Ishikawa (cell line): Measurements from ENCODE around the gene FBXO40.

Experiments
- CEBPB ChIP-seq: IDR thresholded peaks from 2 replicates; pipeline ENCODE4 v1.6.1; 2012
- CREB1 ChIP-seq: IDR thresholded peaks from 2 replicates; pipeline ENCODE4 v1.6.1; 2012; ENCODE audit warnings: low read depth
- EGR1 ChIP-seq: IDR thresholded peaks from 2 replicates; pipeline ENCODE4 v1.6.1; 2012
- EP300 ChIP-seq: IDR thresholded peaks from 2 replicates; pipeline ENCODE4 v1.6.1; 2012; ENCODE audit warnings: borderline replicate concordance
- FOXM1 ChIP-seq: IDR thresholded peaks from 2 replicates; pipeline ENCODE4 v1.6.1; 2012; ENCODE audit warnings: low read depth, borderline replicate concordance
- NFIC ChIP-seq: IDR thresholded peaks from 2 replicates; pipeline ENCODE4 v1.6.1; 2012
- RAD21 ChIP-seq: IDR thresholded peaks from 2 replicates; pipeline ENCODE4 v1.6.1; 2012; ENCODE audit warnings: low read depth
- TAF1 ChIP-seq: IDR thresholded peaks from 2 replicates; pipeline ENCODE4 v1.6.1; 2012; ENCODE audit warnings: low read depth, mild to moderate bottlenecking
- TCF12 ChIP-seq: IDR thresholded peaks from 2 replicates; pipeline ENCODE4 v1.6.1; 2012; ENCODE audit warnings: low read depth
- TEAD4 ChIP-seq: IDR thresholded peaks from 2 replicates; pipeline ENCODE4 v1.6.1; 2012
- YY1 ChIP-seq: IDR thresholded peaks from 2 replicates; pipeline ENCODE4 v1.6.1; 2012; ENCODE audit warnings: low read depth
- ZBTB7A ChIP-seq: IDR thresholded peaks from 2 replicates; pipeline ENCODE4 v1.6.1; 2012; ENCODE audit warnings: low read depth
- TF ChIP-seq, protein P1 (sequence below): IDR thresholded peaks from 2 replicates; pipeline ENCODE4 v1.6.1; 2012; ENCODE audit warnings: low read depth, mild to moderate bottlenecking
- TF ChIP-seq, protein P2 (sequence below): IDR thresholded peaks from 2 replicates; pipeline ENCODE4 v1.6.1; 2012
- TF ChIP-seq, protein P3 (sequence below): IDR thresholded peaks from 2 replicates; pipeline ENCODE4 v1.6.1; 2012

Gene FBXO40

DNA sequence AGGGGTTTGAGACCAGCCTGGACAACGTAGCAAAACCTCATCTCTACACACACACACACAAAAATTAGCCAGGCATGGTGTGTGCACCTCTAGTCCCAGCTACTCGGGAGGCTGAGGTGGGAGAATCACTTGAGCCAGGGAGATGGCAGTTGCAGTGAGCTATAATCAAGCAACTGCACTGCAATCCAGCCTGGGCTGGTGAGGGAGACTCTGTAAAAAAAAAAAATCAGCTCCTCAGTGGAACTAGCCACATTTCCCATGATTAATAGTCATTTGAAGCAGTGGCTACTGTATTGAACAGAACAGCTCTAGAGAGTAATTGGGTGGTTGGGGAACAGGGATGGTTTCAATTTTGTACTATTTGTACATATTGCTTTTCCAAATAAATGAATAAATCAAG is 11.5 kb upstream of the FBXO40 start:
- TF ChIP-seq, protein P1, sequence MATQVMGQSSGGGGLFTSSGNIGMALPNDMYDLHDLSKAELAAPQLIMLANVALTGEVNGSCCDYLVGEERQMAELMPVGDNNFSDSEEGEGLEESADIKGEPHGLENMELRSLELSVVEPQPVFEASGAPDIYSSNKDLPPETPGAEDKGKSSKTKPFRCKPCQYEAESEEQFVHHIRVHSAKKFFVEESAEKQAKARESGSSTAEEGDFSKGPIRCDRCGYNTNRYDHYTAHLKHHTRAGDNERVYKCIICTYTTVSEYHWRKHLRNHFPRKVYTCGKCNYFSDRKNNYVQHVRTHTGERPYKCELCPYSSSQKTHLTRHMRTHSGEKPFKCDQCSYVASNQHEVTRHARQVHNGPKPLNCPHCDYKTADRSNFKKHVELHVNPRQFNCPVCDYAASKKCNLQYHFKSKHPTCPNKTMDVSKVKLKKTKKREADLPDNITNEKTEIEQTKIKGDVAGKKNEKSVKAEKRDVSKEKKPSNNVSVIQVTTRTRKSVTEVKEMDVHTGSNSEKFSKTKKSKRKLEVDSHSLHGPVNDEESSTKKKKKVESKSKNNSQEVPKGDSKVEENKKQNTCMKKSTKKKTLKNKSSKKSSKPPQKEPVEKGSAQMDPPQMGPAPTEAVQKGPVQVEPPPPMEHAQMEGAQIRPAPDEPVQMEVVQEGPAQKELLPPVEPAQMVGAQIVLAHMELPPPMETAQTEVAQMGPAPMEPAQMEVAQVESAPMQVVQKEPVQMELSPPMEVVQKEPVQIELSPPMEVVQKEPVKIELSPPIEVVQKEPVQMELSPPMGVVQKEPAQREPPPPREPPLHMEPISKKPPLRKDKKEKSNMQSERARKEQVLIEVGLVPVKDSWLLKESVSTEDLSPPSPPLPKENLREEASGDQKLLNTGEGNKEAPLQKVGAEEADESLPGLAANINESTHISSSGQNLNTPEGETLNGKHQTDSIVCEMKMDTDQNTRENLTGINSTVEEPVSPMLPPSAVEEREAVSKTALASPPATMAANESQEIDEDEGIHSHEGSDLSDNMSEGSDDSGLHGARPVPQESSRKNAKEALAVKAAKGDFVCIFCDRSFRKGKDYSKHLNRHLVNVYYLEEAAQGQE, result no peak
- TF ChIP-seq ZBTB7A (no peak), CREB1 (no peak), NFIC (no peak), RAD21 (no peak), TCF12 (no peak), TAF1 (no peak), EGR1 (no peak), YY1 (no peak), CEBPB (no peak), FOXM1 (no peak), EP300 (no peak), TEAD4 (no peak)
- TF ChIP-seq, protein P2, sequence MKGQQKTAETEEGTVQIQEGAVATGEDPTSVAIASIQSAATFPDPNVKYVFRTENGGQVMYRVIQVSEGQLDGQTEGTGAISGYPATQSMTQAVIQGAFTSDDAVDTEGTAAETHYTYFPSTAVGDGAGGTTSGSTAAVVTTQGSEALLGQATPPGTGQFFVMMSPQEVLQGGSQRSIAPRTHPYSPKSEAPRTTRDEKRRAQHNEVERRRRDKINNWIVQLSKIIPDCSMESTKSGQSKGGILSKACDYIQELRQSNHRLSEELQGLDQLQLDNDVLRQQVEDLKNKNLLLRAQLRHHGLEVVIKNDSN, result no peak
- TF ChIP-seq, protein P3, sequence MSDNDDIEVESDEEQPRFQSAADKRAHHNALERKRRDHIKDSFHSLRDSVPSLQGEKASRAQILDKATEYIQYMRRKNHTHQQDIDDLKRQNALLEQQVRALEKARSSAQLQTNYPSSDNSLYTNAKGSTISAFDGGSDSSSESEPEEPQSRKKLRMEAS, result no peak

DNA sequence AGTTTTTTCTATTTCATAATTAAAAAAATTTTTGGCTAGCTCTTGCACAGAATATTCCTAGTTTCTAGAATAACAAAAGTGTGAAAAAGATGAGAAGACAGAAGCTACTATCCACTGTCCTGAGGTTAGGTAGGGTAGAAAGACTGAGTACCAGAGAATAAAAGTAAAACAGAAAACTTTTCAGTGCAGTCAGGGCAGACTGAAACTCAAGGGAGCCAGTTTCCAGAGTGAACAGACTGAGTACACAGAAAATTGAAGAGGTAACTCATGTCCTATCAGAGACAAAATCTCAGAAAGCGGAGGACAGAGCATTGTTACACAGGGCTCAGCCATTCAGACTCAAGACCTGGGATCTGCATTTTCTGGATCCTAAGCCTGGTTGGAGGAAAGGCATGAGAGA is 8.8 kb upstream of the FBXO40 start:
- no peak for TF ChIP-seq TEAD4
- TF ChIP-seq CREB1, result no peak
- no peak for TF ChIP-seq YY1
- TF ChIP-seq FOXM1, result no peak
- TF ChIP-seq NFIC, result no peak
- TF ChIP-seq TCF12, result no peak
- TF ChIP-seq, protein P1, result no peak
- TF ChIP-seq, protein P2, result no peak
- no peak for TF ChIP-seq ZBTB7A

DNA sequence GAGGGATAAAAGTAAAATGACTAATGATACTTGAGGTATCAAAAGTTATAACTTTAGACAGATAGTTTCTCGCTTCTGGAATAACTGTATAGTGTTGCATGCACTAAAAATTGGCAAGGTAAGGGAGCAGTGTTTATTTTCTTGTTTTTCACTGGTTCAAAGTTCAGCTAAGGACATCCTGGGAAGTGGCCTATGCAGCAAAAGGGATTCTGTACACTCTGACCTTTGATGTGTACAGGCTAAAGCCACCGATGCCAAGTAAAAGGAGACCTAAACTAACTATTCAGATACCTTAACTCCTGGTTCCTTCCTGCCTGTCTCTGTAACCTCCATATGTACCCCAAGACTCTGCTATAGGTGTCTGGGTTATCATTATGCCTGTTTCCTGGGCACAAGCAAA is 1.7 kb downstream of the FBXO40 start:
- TF ChIP-seq TCF12 (no peak), ZBTB7A (no peak), RAD21 (no peak), TAF1 (no peak), FOXM1 (no peak), NFIC (no peak), CREB1 (no peak), YY1 (no peak), EGR1 (no peak)
- TF ChIP-seq, protein P2, result no peak
- TF ChIP-seq, protein P3, result no peak

DNA sequence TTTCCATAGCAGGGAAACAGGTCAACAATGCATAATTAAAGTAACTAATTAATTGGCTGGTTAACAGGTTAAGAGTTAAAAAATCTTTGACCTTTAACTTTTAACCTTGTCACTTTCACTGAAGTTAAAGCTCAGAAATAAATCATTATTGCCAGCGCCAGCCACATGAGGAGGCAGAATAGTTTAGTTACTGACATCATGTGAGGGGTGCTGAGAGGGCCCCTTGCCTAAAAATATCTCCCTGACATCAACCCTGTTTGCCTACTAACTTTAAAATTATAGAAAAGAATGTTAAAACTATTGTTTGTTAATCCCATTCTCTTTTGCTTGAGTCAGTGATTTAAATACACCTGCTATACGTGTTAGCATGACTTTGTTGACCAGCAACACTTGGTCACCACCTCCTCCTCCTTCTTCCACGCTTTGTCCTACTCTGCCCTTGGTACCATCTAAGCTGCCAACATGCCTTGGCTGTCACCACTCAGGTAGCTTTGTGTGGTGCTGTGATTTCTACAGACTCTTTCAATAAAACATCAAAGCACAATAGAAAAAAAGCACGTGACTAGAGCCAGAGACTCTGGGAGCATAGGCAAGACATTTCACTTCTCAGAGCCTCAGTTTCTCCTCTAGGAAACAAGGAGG is 2.7 kb downstream of the FBXO40 start:
- TF ChIP-seq TCF12 (no peak), NFIC (no peak), EGR1 (no peak), RAD21 (no peak), TAF1 (no peak), ZBTB7A (no peak), YY1 (no peak), CEBPB (no peak), EP300 (no peak), FOXM1 (no peak), TEAD4 (no peak), CREB1 (no peak)
- TF ChIP-seq, protein P3, result no peak
- TF ChIP-seq, protein P1, result no peak
- TF ChIP-seq, protein P2, result no peak
